CD8-positive, alpha-beta memory T cell (primary cell): ENCODE data around the gene ACER1. TPM values are rescaled to one million over a fixed set of nuclear protein-coding genes. Genes with fewer than 3 reads are reported as not detected.
"Not testable (repeated sequence)": the region's sequence is repeated elsewhere in the genome, so short reads cannot be mapped to it uniquely, and the experiment has no call there.

ENCODE experiments used
- CTCF ChIA-PET: fragments of 350-600 bp; sonication (Branson Sonifier 250); formaldehyde crosslinking; loops from one replicate; lab custom pipeline; 2021; ENCODE audit warnings: antibody characterized with exemption; lab: Charles Lee
- POLR2A ChIA-PET: fragments of 350-600 bp; sonication (Branson Sonifier 250); formaldehyde crosslinking; loops from one replicate; lab custom pipeline; 2021; ENCODE audit warnings: antibody characterized with exemption; lab: Charles Lee
- DNase-seq, 5 donors: peaks; one replicate each; pipeline versions ENCODE4 v3.0.0 to v3.0.0-alpha.2; 2020 to 2022; ENCODE audit warnings: mixed read lengths in 1 of 5
- H3K27ac ChIP-seq: one replicate; pipeline ENCODE4 v1.7.0; 2013; ENCODE audit warnings: low read depth, mild to moderate bottlenecking, low read length, moderate library complexity
- H3K27me3 ChIP-seq: 2 replicates; pipeline ENCODE4 v1.7.0; 2013; ENCODE audit warnings: low read length, mild to moderate bottlenecking; ENCODE audit not compliant: insufficient read depth, poor library complexity, severe bottlenecking
- H3K36me3 ChIP-seq: 2 replicates; pipeline ENCODE4 v1.7.0; 2013; ENCODE audit warnings: mild to moderate bottlenecking, low read length, moderate library complexity; ENCODE audit not compliant: insufficient read depth
- H3K4me1 ChIP-seq: 2 replicates; pipeline ENCODE4 v1.7.0; 2013; ENCODE audit warnings: mild to moderate bottlenecking, low read length, moderate library complexity; ENCODE audit not compliant: insufficient read depth
- H3K4me3 ChIP-seq: 2 replicates; pipeline ENCODE4 v1.7.0; 2013; ENCODE audit warnings: mild to moderate bottlenecking, low read length
- H3K9me3 ChIP-seq: 2 replicates; pipeline ENCODE4 v1.7.0; 2013; ENCODE audit warnings: mild to moderate bottlenecking, low read length
- H3K27ac Mint-ChIP-seq, 8 donors: one replicate each; pipeline ENCODE4 v1.8.0; 2020 to 2021; ENCODE audit warnings: mixed read lengths in 8 of 8, mild to moderate bottlenecking in 6 of 8, inconsistent platforms in 3 of 8, moderate library complexity in 3 of 8
- H3K27me3 Mint-ChIP-seq, 2 donors: one replicate each; pipeline ENCODE4 v1.8.0; 2020 to 2021; ENCODE audit warnings: mixed read lengths in 2 of 2, mild to moderate bottlenecking in 1 of 2, moderate library complexity in 1 of 2
- H3K36me3 Mint-ChIP-seq, 3 donors: one replicate each; pipeline ENCODE4 v1.8.0; 2020 to 2021; ENCODE audit warnings: mixed read lengths in 3 of 3, inconsistent platforms in 1 of 3, mild to moderate bottlenecking in 1 of 3
- H3K4me1 Mint-ChIP-seq, 3 donors: one replicate each; pipeline ENCODE4 v1.8.0; 2020 to 2021; ENCODE audit warnings: mixed read lengths in 3 of 3, inconsistent platforms in 1 of 3, mild to moderate bottlenecking in 1 of 3
- H3K4me3 Mint-ChIP-seq, 7 donors: one replicate each; pipeline ENCODE4 v1.8.0; 2020 to 2021; ENCODE audit warnings: mixed read lengths in 7 of 7, mild to moderate bottlenecking in 6 of 7, moderate library complexity in 4 of 7, inconsistent platforms in 2 of 7
- H3K9me3 Mint-ChIP-seq, 5 donors: one replicate each; pipeline ENCODE4 v1.8.0; 2020 to 2022; ENCODE audit warnings: mixed read lengths in 5 of 5, mild to moderate bottlenecking in 3 of 5, moderate library complexity in 2 of 5, inconsistent platforms in 1 of 5
- polyA plus RNA-seq: library from polyadenylated mRNA; unstranded; fragments of 300-500 nt; fragmentation: Illumina TruSeq; gene quantifications from one replicate; pipeline ENCODE4 v1.2.3, GENCODE V29; 2021
- total RNA-seq, 2 experiments: library from RNA; stranded (reverse); gene quantifications; one replicate each; pipeline ENCODE4 v1.2.3, GENCODE V29; 2021

ACER1 gene
- total and polyA plus RNA-seq, 3 experiments from 2014 or later = 2.4 TPM; not detected in 2

DNA sequence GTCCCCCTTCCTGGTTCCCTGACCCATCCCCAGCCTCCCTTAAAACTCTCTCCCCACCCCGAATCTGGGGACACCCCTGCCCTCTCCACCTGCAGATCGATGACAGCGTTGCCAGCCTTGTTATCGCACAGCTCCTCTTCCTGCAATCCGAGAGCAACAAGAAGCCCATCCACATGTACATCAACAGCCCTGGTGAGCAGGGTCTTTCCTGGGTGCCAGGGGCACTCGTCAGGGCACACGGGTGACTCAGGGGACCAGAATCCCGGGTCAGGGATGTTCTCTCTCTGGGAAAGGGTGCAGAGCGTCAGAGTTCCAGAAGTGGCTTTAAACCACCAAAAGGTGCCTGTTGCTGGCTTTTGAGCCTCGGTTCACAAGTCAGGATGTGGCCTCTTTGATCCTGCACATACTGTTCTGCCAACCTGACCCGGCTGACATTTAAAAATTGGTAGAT, 29.0 kb upstream of the ACER1 start:
- no peaks in the 10 kb centered on the region for H3K27me3 Mint-ChIP-seq
- peak overlapping the region; percentile 86 to 98 (median 95) for H3K4me3 Mint-ChIP-seq
- Histone ChIP-seq H3K27me3 (no peaks in the 10 kb centered on the region), H3K4me3 (peak overlapping the region; percentile 71), H3K27ac (peak overlapping the region; percentile 85), H3K9me3 (no peaks in the 10 kb centered on the region), H3K36me3 (peaks cover 24% of the 10 kb centered on the region), H3K4me1 (peaks cover 16% of the 10 kb centered on the region)
- POLR2A ChIA-PET = interaction anchor here (0.6 to 2.0 kb wide), 3 partner anchors 9 to 62 kb away, joined by 4 to 22 read pairs (median 10); partner anchors contain the start of genes ALKBH7 and KHSRP
- DNase-seq = peak; percentile 19 to 72 (median 66)
- H3K4me1 Mint-ChIP-seq = peaks cover 17 to 28% (median 22%) of the 10 kb centered on the region in 3 donors
- peaks cover 0 to 49% (median 0%) of the 10 kb centered on the region in 3 donors for H3K36me3 Mint-ChIP-seq
- H3K9me3 Mint-ChIP-seq = no peaks in the 10 kb centered on the region
- H3K27ac Mint-ChIP-seq = peak overlapping the region; percentile 89 to 98 (median 92)
- CTCF ChIA-PET = interaction anchor here (2.1 kb wide), 1 partner anchor 10 kb away, joined by 9 read pairs; the partner anchor contains the start of gene ALKBH7

DNA sequence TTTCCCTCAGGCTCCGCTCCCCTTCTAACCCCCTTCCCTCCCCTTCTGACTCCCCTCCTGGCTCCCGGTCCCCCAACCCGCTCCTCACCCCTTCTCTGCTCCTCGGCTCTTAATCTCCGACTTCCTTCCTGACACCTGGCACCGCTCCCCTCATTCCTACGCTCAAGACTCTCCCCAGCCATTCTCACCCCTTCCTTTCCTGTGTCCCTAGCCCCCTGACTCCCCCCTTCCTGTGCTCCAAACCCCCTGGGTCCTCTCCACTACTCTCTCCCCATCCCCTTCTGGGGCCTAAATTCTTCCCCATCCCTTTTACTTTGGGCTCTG, 28.6 kb upstream of the ACER1 start:
- Mint-ChIP-seq H3K4me1 (peaks cover 17 to 28% (median 22%) of the 10 kb centered on the region in 3 donors), H3K4me3 (peak overlapping the region; percentile 86 to 98 (median 95)), H3K27ac (peak overlapping the region; percentile 89 to 98 (median 92)), H3K9me3 (no peaks in the 10 kb centered on the region), H3K36me3 (peaks cover 0 to 50% (median 0%) of the 10 kb centered on the region in 3 donors), H3K27me3 (no peaks in the 10 kb centered on the region)
- Histone ChIP-seq H3K27me3 (no peaks in the 10 kb centered on the region), H3K4me1 (peaks cover 16% of the 10 kb centered on the region), H3K4me3 (peak overlapping the region; percentile 71), H3K9me3 (no peaks in the 10 kb centered on the region), H3K27ac (peak overlapping the region; percentile 85), H3K36me3 (peaks cover 24% of the 10 kb centered on the region)
- ChIA-PET CTCF (interaction anchor here (2.1 kb wide), 1 partner anchor 10 kb away, joined by 9 read pairs; the partner anchor contains the start of gene ALKBH7), POLR2A (interaction anchor here (0.6 to 2.0 kb wide), 3 partner anchors 10 to 63 kb away, joined by 4 to 22 read pairs (median 10); partner anchors contain the start of genes ALKBH7 and KHSRP)
- no peak for DNase-seq

DNA sequence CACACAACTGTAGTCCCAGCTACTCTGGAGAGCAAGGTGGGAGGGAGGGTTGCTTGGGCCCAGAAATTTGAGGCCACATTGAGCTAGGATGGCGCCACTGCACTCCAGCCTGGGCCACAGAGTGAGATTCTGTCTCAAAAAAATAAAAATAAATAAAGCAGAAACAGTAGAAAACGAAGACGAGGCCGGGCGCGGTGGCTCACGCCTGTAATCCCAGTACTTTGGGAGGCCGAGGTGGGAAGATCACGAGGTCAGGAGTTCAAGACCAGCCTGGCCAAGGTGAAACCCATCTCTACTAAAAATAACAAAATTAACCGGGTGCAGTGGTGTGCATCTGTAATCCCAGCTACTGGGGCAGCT, 27.4 kb upstream of the ACER1 start:
- Histone ChIP-seq H3K4me3 (peak overlapping the region; percentile 71), H3K4me1 (peaks cover 16% of the 10 kb centered on the region), H3K27ac (peak overlapping the region; percentile 85), H3K36me3 (peaks cover 16% of the 10 kb centered on the region)
- Mint-ChIP-seq H3K27ac (peak overlapping the region in 4 of 8 donors; percentile 46 to 95 (median 92)), H3K36me3 (peaks cover 0 to 44% (median 0%) of the 10 kb centered on the region in 3 donors), H3K4me1 (peaks cover 17 to 28% (median 22%) of the 10 kb centered on the region in 3 donors), H3K4me3 (peak overlapping the region in 6 of 7 donors; percentile 86 to 98 (median 95))
- DNase-seq, H3K9me3 Mint-ChIP-seq, H3K27me3 Mint-ChIP-seq, H3K9me3 ChIP-seq, H3K27me3 ChIP-seq: not testable (repeated sequence)
- ChIA-PET POLR2A (interaction anchor here (0.6 to 2.0 kb wide), 4 partner anchors 12 to 64 kb away, joined by 3 to 22 read pairs (median 7); partner anchors contain the start of genes ALKBH7, GTF2F1 and KHSRP), CTCF (interaction anchor here (1.4 kb wide), 1 partner anchor 12 kb away, joined by 13 read pairs; the partner anchor contains the start of gene ALKBH7)

DNA sequence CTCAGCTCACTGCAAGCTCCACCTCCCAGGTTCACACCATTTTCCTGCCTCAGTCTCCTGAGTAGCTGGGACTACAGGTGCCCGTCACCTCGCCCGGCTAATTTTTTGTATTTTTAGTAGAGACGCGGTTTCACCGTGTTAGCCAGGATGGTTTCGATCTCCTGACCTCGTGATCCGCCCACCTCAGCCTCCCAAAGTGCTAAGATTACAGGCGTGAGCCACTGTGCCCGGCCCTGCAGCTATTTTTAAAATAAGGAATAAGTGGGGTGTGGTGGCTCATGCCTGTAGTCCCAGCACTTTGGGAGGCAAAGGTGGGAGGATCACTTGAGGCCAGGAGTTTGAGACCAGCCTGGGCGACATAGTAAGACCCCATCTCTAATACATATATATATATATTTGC, 27.0 kb upstream of the ACER1 start:
- not testable (repeated sequence) for H3K27me3 ChIP-seq, H3K27ac Mint-ChIP-seq, H3K9me3 Mint-ChIP-seq, H3K9me3 ChIP-seq, H3K4me3 ChIP-seq, H3K27ac ChIP-seq, DNase-seq, H3K27me3 Mint-ChIP-seq
- ChIA-PET CTCF (interaction anchor here (1.4 kb wide), 1 partner anchor 12 kb away, joined by 13 read pairs; the partner anchor contains the start of gene ALKBH7), POLR2A (interaction anchor here (0.7 kb wide), 1 partner anchor 379 kb away, joined by 4 read pairs; no protein-coding TSS in a partner anchor)
- Mint-ChIP-seq H3K4me3 (peak overlapping the region in 2 of 7 donors; percentile 95), H3K36me3 (peaks cover 0 to 40% (median 0%) of the 10 kb centered on the region in 3 donors), H3K4me1 (peaks cover 17 to 28% (median 22%) of the 10 kb centered on the region in 3 donors)
- Histone ChIP-seq H3K4me1 (peaks cover 16% of the 10 kb centered on the region), H3K36me3 (peaks cover 12% of the 10 kb centered on the region)

DNA sequence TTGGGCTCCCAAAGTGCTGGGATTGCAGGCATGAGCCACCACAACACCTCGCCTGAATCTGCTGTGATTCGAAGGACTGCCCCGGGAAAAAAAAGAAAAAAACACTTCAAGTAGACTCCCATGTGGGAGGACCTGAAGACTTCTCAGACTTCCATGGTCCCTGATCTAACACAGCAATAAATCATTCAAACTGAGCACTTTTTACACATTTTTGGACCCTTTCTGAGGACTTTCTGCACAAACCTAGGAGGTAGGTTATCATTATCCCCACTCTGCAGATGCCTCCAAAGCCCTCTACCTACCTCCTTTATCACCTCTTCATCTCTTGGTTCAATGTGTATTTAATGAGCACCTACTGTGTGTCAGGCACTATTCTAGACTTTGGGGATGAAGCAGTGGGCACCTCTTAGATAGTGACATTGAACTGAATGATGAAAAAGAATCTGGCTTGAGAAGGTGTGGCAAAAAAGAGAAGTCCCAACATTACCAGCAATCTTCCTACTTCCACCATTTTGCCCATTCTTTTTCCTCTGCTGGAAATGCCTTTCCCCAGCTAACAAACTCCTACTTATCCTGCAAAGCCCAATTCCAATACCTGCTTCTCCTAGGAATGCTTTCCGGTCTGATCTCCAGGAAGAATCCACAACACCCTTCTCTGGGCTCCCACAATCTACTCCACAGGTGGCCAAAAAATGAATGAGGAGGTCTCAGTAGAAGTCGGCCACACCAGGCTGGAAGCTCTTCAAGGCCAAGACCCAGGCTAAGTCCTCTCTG, 26.3 kb upstream of the ACER1 start:
- no peak overlapping the region for H3K4me3 ChIP-seq
- Mint-ChIP-seq H3K4me1 (peaks cover 17 to 28% (median 22%) of the 10 kb centered on the region in 3 donors), H3K4me3 (peak overlapping the region in 1 of 7 donors; percentile 16), H3K27ac (no peak overlapping the region), H3K27me3 (no peaks in the 10 kb centered on the region), H3K36me3 (peaks cover 0 to 33% (median 0%) of the 10 kb centered on the region in 3 donors), H3K9me3 (no peaks in the 10 kb centered on the region)
- no peak overlapping the region for H3K27ac ChIP-seq
- POLR2A ChIA-PET = interaction anchor here (0.7 kb wide), 1 partner anchor 378 kb away, joined by 4 read pairs; no protein-coding TSS in a partner anchor
- H3K9me3 ChIP-seq = no peaks in the 10 kb centered on the region
- CTCF ChIA-PET = no interaction called here
- H3K4me1 ChIP-seq = peaks cover 16% of the 10 kb centered on the region
- H3K36me3 ChIP-seq = peaks cover 8% of the 10 kb centered on the region
- DNase-seq = no peak
- no peaks in the 10 kb centered on the region for H3K27me3 ChIP-seq

DNA sequence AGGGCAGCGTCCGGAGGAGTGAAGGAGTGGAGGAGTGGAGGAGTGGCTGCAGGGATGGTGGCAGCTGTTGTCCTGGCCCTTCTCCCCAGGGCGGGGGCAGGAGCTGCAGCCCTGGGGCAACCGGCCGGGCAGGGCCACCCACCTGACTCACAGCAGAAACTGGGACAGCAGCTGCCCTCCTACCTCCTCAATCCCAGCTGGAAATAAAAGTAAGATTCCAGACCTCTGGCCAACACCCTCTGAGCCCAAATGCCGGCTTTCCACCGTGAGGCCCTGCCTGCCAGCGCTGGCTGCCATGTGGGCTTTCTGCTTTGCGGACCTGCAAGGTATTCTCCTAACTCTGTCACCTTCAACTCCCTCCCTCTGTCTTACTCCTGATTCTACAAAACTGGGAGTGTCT, 24.6 kb upstream of the ACER1 start:
- H3K4me1 ChIP-seq = peaks cover 8% of the 10 kb centered on the region
- no peaks in the 10 kb centered on the region for H3K9me3 Mint-ChIP-seq
- no peak overlapping the region for H3K4me3 Mint-ChIP-seq
- DNase-seq = no peak
- ChIA-PET CTCF (no interaction called here), POLR2A (interaction anchor here (0.6 kb wide), 1 partner anchor 77 kb away, joined by 3 read pairs; no protein-coding TSS in a partner anchor)
- no peak overlapping the region for H3K27ac Mint-ChIP-seq
- H3K27ac ChIP-seq = no peak overlapping the region
- no peak overlapping the region for H3K4me3 ChIP-seq
- no peaks in the 10 kb centered on the region for H3K36me3 ChIP-seq
- H3K4me1 Mint-ChIP-seq = peaks cover 14 to 18% (median 17%) of the 10 kb centered on the region in 3 donors
- peaks cover 0 to 25% (median 0%) of the 10 kb centered on the region in 3 donors for H3K36me3 Mint-ChIP-seq
- no peaks in the 10 kb centered on the region for H3K27me3 ChIP-seq
- H3K9me3 ChIP-seq = no peaks in the 10 kb centered on the region
- no peaks in the 10 kb centered on the region for H3K27me3 Mint-ChIP-seq

DNA sequence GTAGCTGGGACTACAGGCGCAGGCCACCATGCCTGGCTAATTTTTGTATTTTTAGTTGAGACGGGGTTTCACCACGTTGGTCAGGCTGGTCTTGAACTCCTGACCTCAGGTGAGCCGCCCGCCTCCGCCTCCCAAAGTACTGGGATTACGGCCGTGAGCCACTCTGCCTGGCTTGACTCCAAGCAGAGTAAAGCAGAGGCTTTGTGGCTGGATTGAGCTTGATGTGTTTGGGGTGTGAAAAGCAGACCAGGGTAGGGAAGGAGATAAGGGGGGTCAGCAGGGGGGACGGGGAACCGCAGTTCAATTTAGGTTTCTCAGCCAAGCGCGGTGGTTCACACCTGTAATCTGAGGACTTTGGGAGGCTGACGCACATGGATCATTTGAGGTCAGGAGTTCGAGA, 23.8 kb upstream of the ACER1 start:
- no peak for DNase-seq
- Histone ChIP-seq H3K4me3 (no peak overlapping the region), H3K9me3 (no peaks in the 10 kb centered on the region), H3K4me1 (no peaks in the 10 kb centered on the region), H3K27ac (no peak overlapping the region), H3K27me3 (no peaks in the 10 kb centered on the region), H3K36me3 (no peaks in the 10 kb centered on the region)
- peaks cover under 1 to 27% (median under 1%) of the 10 kb centered on the region in 3 donors for H3K36me3 Mint-ChIP-seq
- no peak overlapping the region for H3K4me3 Mint-ChIP-seq
- H3K27ac Mint-ChIP-seq = no peak overlapping the region
- H3K9me3 Mint-ChIP-seq = no peaks in the 10 kb centered on the region
- H3K27me3 Mint-ChIP-seq = no peaks in the 10 kb centered on the region
- POLR2A ChIA-PET = no interaction called here
- H3K4me1 Mint-ChIP-seq = peaks cover 7 to 10% (median 9%) of the 10 kb centered on the region in 3 donors
- CTCF ChIA-PET = no interaction called here
